Measurements from ENCODE around the gene ITIH3.

ITIH3 gene

DNA sequence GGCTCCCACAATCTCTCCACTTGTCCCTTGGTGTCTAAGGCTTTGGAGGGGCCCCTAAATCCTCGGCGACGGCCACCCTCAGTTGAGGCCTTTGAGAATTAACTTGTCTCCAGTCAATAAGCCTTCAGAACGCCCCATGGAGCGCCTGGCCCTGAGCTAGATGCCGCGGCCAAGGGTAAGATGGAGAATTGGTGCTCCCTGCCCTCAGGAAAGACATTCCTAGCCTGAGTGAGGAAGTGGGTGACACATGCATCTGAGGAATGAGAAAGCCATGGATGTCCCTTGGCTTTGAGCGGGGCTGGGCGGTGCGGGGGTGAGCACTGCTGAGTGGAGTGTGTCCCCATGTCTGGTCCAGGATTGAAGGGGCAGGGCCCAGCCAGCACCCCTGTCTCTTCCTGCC is 22.6 kb downstream of the ITIH3 start:
- TF ChIP-seq GATA3 (IDR thresholded peaks at IDR 0.05; ENCODE audit: low read depth, low read length) = no peak
- TF ChIP-seq GATA2 (IDR thresholded peaks at IDR 0.05; ENCODE audit: low read depth, low read length) = no peak

GRCh38 chr3:52817860-52818259 is 23.3 kb downstream of the ITIH3 start:
- TF ChIP-seq GATA2 (IDR thresholded peaks at IDR 0.05; ENCODE audit: low read depth, low read length) = no peak

GRCh38 chr3:52819936-52820335 is 25.3 kb downstream of the ITIH3 start:
- no peak for TF ChIP-seq GATA3 (IDR thresholded peaks at IDR 0.05; ENCODE audit: low read depth, low read length)
- no peak for TF ChIP-seq GATA2 (IDR thresholded peaks at IDR 0.05; ENCODE audit: low read depth, low read length)

DNA sequence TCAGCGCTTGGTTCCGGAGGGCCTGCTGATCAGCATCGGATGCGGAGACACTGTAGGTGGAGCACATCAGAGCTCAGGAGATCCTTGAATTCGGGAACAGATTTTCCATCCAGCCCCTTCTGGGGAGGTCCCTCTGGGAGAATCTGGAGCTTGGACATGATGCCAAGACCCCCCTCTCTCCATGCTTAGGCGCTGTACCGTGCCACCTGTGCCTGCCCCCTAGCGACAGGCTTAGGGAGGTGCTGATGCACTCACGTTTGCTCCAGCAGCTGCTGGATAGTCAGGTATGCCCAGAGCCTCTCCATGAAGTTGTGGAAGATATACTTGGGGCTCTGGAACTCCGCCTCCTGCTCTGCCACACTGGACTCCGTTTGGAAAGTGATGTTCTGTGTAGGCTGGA is 26.1 kb downstream of the ITIH3 start:
- no peak for TF ChIP-seq GATA3 (IDR thresholded peaks at IDR 0.05; ENCODE audit: low read depth, low read length)

- TF ChIP-seq GATA3 (IDR thresholded peaks at IDR 0.05; ENCODE audit: low read depth, low read length) (no peak), GATA2 (IDR thresholded peaks at IDR 0.05; ENCODE audit: low read depth, low read length) (no peak)
Observed at GRCh38 chr3:52822363-52822762, 27.8 kb downstream of the ITIH3 start.

DNA sequence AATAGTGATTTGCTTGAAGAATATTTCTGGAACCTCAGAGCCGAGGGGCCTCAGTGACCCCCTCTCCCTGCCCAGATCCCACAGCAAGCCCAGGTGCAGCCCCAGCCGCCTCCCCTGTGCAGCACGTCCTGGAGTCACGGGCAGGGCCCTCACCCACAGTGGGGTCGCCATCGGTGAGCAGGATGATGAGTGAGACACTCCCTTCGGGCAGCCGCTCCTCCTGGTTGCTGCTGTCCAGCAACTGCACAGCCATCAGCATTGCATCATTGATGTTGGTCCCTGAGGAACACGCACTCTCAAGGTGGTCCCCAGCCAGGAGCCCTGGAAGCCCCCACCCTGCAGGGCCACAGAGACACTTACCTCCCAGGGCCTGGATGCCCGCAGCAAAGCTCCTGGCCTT is 29.4 kb downstream of the ITIH3 start:
- TF ChIP-seq GATA2 (IDR thresholded peaks at IDR 0.05; ENCODE audit: low read depth, low read length) = no peak

DNA sequence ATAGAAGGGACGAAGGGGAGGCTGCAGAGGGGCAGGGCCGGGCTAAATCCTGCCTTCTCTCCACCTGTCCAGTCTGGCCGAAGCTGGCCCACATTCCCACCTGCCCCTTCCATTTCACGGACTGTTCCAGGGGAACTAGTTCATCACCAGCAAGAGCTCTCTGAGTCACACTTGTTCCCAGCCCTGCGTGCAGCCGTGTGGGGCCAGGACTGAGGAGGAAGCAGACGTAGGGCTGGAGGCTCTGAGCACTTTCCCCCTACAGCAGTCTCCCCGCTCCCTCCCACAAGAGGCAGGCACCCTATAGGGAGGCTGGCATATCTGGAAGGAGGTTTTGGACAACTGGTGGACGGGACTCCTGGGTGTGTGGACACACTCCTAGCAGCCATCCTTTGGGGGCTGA is 32.8 kb downstream of the ITIH3 start:
- TF ChIP-seq GATA2 (IDR thresholded peaks at IDR 0.05; ENCODE audit: low read depth, low read length) (no peak), GATA3 (IDR thresholded peaks at IDR 0.05; ENCODE audit: low read depth, low read length) (no peak)

- TF ChIP-seq GATA3 (IDR thresholded peaks at IDR 0.05; ENCODE audit: low read depth, low read length) = no peak
- no peak for TF ChIP-seq GATA2 (IDR thresholded peaks at IDR 0.05; ENCODE audit: low read depth, low read length)
Observed at GRCh38 chr3:52827866-52828376, 33.3 kb downstream of the ITIH3 start.

DNA sequence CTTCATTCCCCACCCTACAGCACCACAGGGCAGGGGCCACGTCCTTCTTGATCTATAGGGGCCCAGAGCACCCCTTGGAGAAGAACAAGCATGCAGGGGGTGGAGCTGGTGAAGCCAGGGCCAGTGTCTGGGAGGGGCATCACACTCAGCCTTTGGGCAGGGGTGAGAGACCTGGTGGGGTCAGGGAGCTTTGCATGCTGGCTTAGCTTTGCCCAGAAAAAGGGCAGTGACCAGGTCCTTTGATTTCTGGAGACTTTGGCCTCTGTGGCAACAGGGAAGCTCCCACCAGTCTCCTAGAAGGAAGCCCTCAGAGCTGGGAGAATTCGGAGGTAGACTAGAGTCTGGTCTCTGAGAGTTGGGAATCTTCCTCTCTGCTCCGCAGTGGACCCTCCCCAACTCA is 34.9 kb downstream of the ITIH3 start:
- TF ChIP-seq GATA3 (IDR thresholded peaks at IDR 0.05; ENCODE audit: low read depth, low read length) (no peak), GATA2 (IDR thresholded peaks at IDR 0.05; ENCODE audit: low read depth, low read length) (no peak)

- TF ChIP-seq GATA2 (IDR thresholded peaks at IDR 0.05; ENCODE audit: low read depth, low read length) (no peak), GATA3 (IDR thresholded peaks at IDR 0.05; ENCODE audit: low read depth, low read length) (no peak)
Observed at GRCh38 chr3:52829906-52830463, 35.4 kb downstream of the ITIH3 start.

- TF ChIP-seq GATA3 (IDR thresholded peaks at IDR 0.05; ENCODE audit: low read depth, low read length) = no peak
Observed at GRCh38 chr3:52830535-52831258, 36.1 kb downstream of the ITIH3 start, which contains the start of gene ITIH4. ITIH4 (minus strand) TSS chr3:52830672; CDS start chr3:52830642, 30 bp downstream.

- no peak for TF ChIP-seq GATA2 (IDR thresholded peaks at IDR 0.05; ENCODE audit: low read depth, low read length)
- TF ChIP-seq GATA3 (IDR thresholded peaks at IDR 0.05; ENCODE audit: low read depth, low read length) = no peak
Observed at GRCh38 chr3:52831500-52832301, 37.1 kb downstream of the ITIH3 start.

- TF ChIP-seq GATA2 (IDR thresholded peaks at IDR 0.05; ENCODE audit: low read depth, low read length) = no peak
- TF ChIP-seq GATA3 (IDR thresholded peaks at IDR 0.05; ENCODE audit: low read depth, low read length) = no peak
Observed at GRCh38 chr3:52833202-52833601, 38.6 kb downstream of the ITIH3 start.

- no peak for TF ChIP-seq GATA2 (IDR thresholded peaks at IDR 0.05; ENCODE audit: low read depth, low read length)
- no peak for TF ChIP-seq GATA3 (IDR thresholded peaks at IDR 0.05; ENCODE audit: low read depth, low read length)
Observed at GRCh38 chr3:52834871-52835501, 40.4 kb downstream of the ITIH3 start, which contains the start of gene MUSTN1. MUSTN1 (minus strand) TSS chr3:52835019; CDS start chr3:52834948, 71 bp downstream.

Data from SH-SY5Y (cell line).